Measurements from ENCODE around the gene TJP3.

GRCh38 chr19:3746371-3747056, 38.3 kb downstream of the TJP3 start:
- TF ChIP-seq CTCF (IDR thresholded peaks at IDR 0.05; ENCODE audit: low read length) (no peak), EZH2 (optimal IDR thresholded peaks at IDR 0.05; ENCODE audit: low read depth, low read length) (no peak)
